K562 (cell line): ENCODE data around the gene DAZAP1. TPM values are rescaled to one million over a fixed set of nuclear protein-coding genes. Genes with fewer than 3 reads are reported as not detected.

Experiments used
- CEBPZ ChIP-seq: fragments of 150-350 bp; IDR thresholded peaks from 2 replicates; pipeline ENCODE4 v1.6.1; 2014; ENCODE audit warnings: low read depth, mild to moderate bottlenecking, low read length, borderline replicate concordance
- ELK3 ChIP-seq: fragments of 450-650 bp; formaldehyde crosslinking; IDR thresholded peaks from 2 replicates; pipeline ENCODE4 v1.4.0; 2020; ENCODE audit warnings: mild to moderate bottlenecking
- EWSR1 ChIP-seq: fragments of 450-650 bp; IDR thresholded peaks from 2 replicates; pipeline ENCODE4 v1.6.1; 2018; ENCODE audit warnings: borderline replicate concordance, mild to moderate bottlenecking, low read depth, moderate library complexity; ENCODE audit not compliant: partially characterized antibody
- HMG20A ChIP-seq: fragments of 450-650 bp; formaldehyde crosslinking; conservative IDR thresholded peaks from 2 replicates; pipeline ENCODE4 v1.4.0; 2020; ENCODE audit warnings: mild to moderate bottlenecking, mixed read lengths
- MAFG ChIP-seq: fragments of 450-650 bp; conservative IDR thresholded peaks from 2 replicates; pipeline ENCODE4 v1.6.1; 2016; ENCODE audit warnings: missing genetic modification characterization, missing compliant biosample characterization
- NEUROD1 ChIP-seq: fragments of 150-350 bp; IDR thresholded peaks from 2 replicates; pipeline ENCODE4 v1.6.1; 2014; ENCODE audit warnings: borderline replicate concordance, low read length, low read depth; ENCODE audit not compliant: partially characterized antibody
- PTRF ChIP-seq: fragments of 450-650 bp; IDR thresholded peaks from 2 replicates; pipeline ENCODE4 v1.6.1; 2016; ENCODE audit warnings: mild to moderate bottlenecking, missing genetic modification characterization, missing compliant biosample characterization
- RBBP5 ChIP-seq: fragments of 200-600 bp; sonication (generic); IDR thresholded peaks from 2 replicates; pipeline ENCODE4 v1.6.1; 2012; ENCODE audit warnings: borderline replicate concordance, mild to moderate bottlenecking, low read length, control low read depth, inconsistent platforms; ENCODE audit not compliant: insufficient read depth, poor library complexity, severe bottlenecking
- RUNX1 ChIP-seq: sonication (generic); IDR thresholded peaks from 2 replicates; pipeline ENCODE4 v1.6.1; 2016; ENCODE audit warnings: antibody characterized with exemption, low read depth
- SMAD3 ChIP-seq: fragments of 450-650 bp; formaldehyde crosslinking; conservative IDR thresholded peaks from 2 replicates; pipeline ENCODE4 v1.4.0; 2020; ENCODE audit warnings: mild to moderate bottlenecking
- SMARCA5 ChIP-seq: fragments of 450-650 bp; IDR thresholded peaks from 2 replicates; pipeline ENCODE4 v1.6.1; 2016
- SRSF7 ChIP-seq: fragments of 200-400 bp; formaldehyde crosslinking; optimal IDR thresholded peaks from 2 replicates; pipeline ENCODE3; 2017; ENCODE audit warnings: mild to moderate bottlenecking, low read depth, low read length
- THRAP3 ChIP-seq: fragments of 450-650 bp; IDR thresholded peaks from 2 replicates; pipeline ENCODE4 v1.6.1; 2016; ENCODE audit warnings: mild to moderate bottlenecking, inconsistent platforms, borderline replicate concordance
- ZFX ChIP-seq: sonication (generic); formaldehyde crosslinking; IDR thresholded peaks from 2 replicates; pipeline ENCODE4 v1.8.0; 2022; ENCODE audit warnings: mild to moderate bottlenecking, missing genetic modification reagents, moderate library complexity
- polyA plus RNA-seq, 8 experiments: library from polyadenylated mRNA; depleted of rRNA in 4 of 8; stranded (reverse) in 5 of 8; unstranded in 3 of 8; fragments of >200 nt; fragmentation: Nextera tagmentation in 2 of 8; fragmentation: Illumina TruSeq in 1 of 8; extraction: Ambion mirVana in 2 of 8; extraction: Trizol in 1 of 8; gene quantifications; 2 replicates each; pipeline versions ENCODE4 v1.2.1 to v1.2.3, GENCODE V29; 2011 to 2014; ENCODE audit warnings: inconsistent platforms in 1 of 8, missing spikeins in 1 of 8
- total RNA-seq, 7 experiments: library from RNA; depleted of rRNA in 6 of 7; stranded (reverse); fragments of >200 nt in 6 of 7; fragmentation: Illumina TruSeq in 2 of 7; extraction: Trizol in 2 of 7; gene quantifications; 2 replicates each; pipeline versions ENCODE4 v1.2.1 to v1.2.3, GENCODE V29; 2011 to 2021; ENCODE audit warnings: low replicate concordance in 1 of 7

Gene DAZAP1
- total and polyA plus RNA-seq, 9 of the 15 experiments (the other 6 are each of a cell fraction or from before 2014, with no cell fraction given) = 10.8 to 289 (median 142) TPM

- no peak for TF ChIP-seq CEBPZ
- no peak for TF ChIP-seq THRAP3
- no peak for TF ChIP-seq EWSR1
- no peak for TF ChIP-seq ELK3 (CRISPR knock-in tag)
- TF ChIP-seq NEUROD1 = no peak
- TF ChIP-seq RBBP5 = peak; percentile 38
- TF ChIP-seq SMAD3 = 0 out of 2 replicates have a peak, but pooled peaks have one; percentile 56
- TF ChIP-seq RUNX1 = no peak
- TF ChIP-seq ZFX (CRISPR knock-in tag) = peak; percentile 68
- TF ChIP-seq MAFG (tag) = no peak
- TF ChIP-seq HMG20A (CRISPR knock-in tag) = no peak
- TF ChIP-seq PTRF = no peak
- TF ChIP-seq SRSF7 = no peak
- no peak for TF ChIP-seq SMARCA5
Observed at GRCh38 chr19:1366899-1367870, 40.2 kb upstream of the DAZAP1 start (continued).
